ENCODE results near the gene VIPR2. TPM values are rescaled to one million over a fixed set of nuclear protein-coding genes. Genes with fewer than 3 reads are reported as not detected.

The VIPR2 gene
- total RNA-seq, 1 experiment from 2014 or later: not detected

- Histone ChIP-seq H3K27me3 (replicated peaks; ENCODE audit: insufficient read depth, low read depth, low read length, poor library complexity) (peaks cover 15% of the 10 kb centered on the region), H3K36me3 (ENCODE audit: insufficient read depth, low read length, poor library complexity, severe bottlenecking) (no peaks in the 10 kb centered on the region), H3K27ac (ENCODE audit: low read depth, low read length, poor library complexity, severe bottlenecking) (no peak overlapping the region), H3K9me3 (ENCODE audit: low read depth, low read length, poor library complexity, severe bottlenecking) (no peaks in the 10 kb centered on the region), H3K4me3 (ENCODE audit: low read depth, low read length, poor library complexity, severe bottlenecking) (no peak overlapping the region), H3K4me1 (ENCODE audit: insufficient read depth, low read length, poor library complexity, severe bottlenecking) (peaks cover 8% of the 10 kb centered on the region)
- ChIA-PET CTCF (no interaction called here), POLR2A (ENCODE audit: low non-redundant PET) (no interaction called here)
- DNase-seq (ENCODE audit: low spot score): no peak
- intact Hi-C loops (cut with micrococcal nuclease; ENCODE audit: unreplicated experiment): no loop called here
- BruUV-seq (replicated peaks): no TSS peak
- no peak for TF ChIP-seq EZH2 (IDR thresholded peaks at IDR 0.05; ENCODE audit: borderline replicate concordance, low read depth, low read length, poor library complexity, severe bottlenecking)
- no peak for TF ChIP-seq CTCF (conservative IDR thresholded peaks at IDR 0.05; ENCODE audit: low read depth, low read length)
Observed at GRCh38 chr7:159034988-159035387, 109.7 kb downstream of the VIPR2 start.

GRCh38 chr7:159034394-159034793 is 110.3 kb downstream of the VIPR2 start:
- CTCF ChIA-PET: no interaction called here
- DNase-seq (ENCODE audit: low spot score): no peak
- no peaks in the 10 kb centered on the region for H3K9me3 ChIP-seq (ENCODE audit: low read depth, low read length, poor library complexity, severe bottlenecking)
- peaks cover 8% of the 10 kb centered on the region for H3K4me1 ChIP-seq (ENCODE audit: insufficient read depth, low read length, poor library complexity, severe bottlenecking)
- TF ChIP-seq EZH2 (IDR thresholded peaks at IDR 0.05; ENCODE audit: borderline replicate concordance, low read depth, low read length, poor library complexity, severe bottlenecking) (no peak), CTCF (conservative IDR thresholded peaks at IDR 0.05; ENCODE audit: low read depth, low read length) (no peak)
- BruUV-seq (replicated peaks): no TSS peak
- no peak overlapping the region for H3K27ac ChIP-seq (ENCODE audit: low read depth, low read length, poor library complexity, severe bottlenecking)
- POLR2A ChIA-PET (ENCODE audit: low non-redundant PET): no interaction called here
- H3K36me3 ChIP-seq (ENCODE audit: insufficient read depth, low read length, poor library complexity, severe bottlenecking): no peaks in the 10 kb centered on the region
- intact Hi-C loops (cut with micrococcal nuclease; ENCODE audit: unreplicated experiment): no loop called here
- H3K4me3 ChIP-seq (ENCODE audit: low read depth, low read length, poor library complexity, severe bottlenecking): no peak overlapping the region
- H3K27me3 ChIP-seq (replicated peaks; ENCODE audit: insufficient read depth, low read depth, low read length, poor library complexity): peaks cover 19% of the 10 kb centered on the region

- Histone ChIP-seq H3K36me3 (ENCODE audit: insufficient read depth, low read length, poor library complexity, severe bottlenecking) (no peaks in the 10 kb centered on the region), H3K4me3 (ENCODE audit: low read depth, low read length, poor library complexity, severe bottlenecking) (no peak overlapping the region), H3K9me3 (ENCODE audit: low read depth, low read length, poor library complexity, severe bottlenecking) (no peaks in the 10 kb centered on the region), H3K4me1 (ENCODE audit: insufficient read depth, low read length, poor library complexity, severe bottlenecking) (peaks cover 7% of the 10 kb centered on the region), H3K27ac (ENCODE audit: low read depth, low read length, poor library complexity, severe bottlenecking) (no peak overlapping the region), H3K27me3 (replicated peaks; ENCODE audit: insufficient read depth, low read depth, low read length, poor library complexity) (peaks cover 20% of the 10 kb centered on the region)
- DNase-seq (ENCODE audit: low spot score): no peak
- ChIA-PET POLR2A (ENCODE audit: low non-redundant PET) (no interaction called here), CTCF (no interaction called here)
- TF ChIP-seq EZH2 (IDR thresholded peaks at IDR 0.05; ENCODE audit: borderline replicate concordance, low read depth, low read length, poor library complexity, severe bottlenecking) (no peak), CTCF (conservative IDR thresholded peaks at IDR 0.05; ENCODE audit: low read depth, low read length) (no peak)
- intact Hi-C loops (cut with micrococcal nuclease; ENCODE audit: unreplicated experiment): no loop called here
- no TSS peak for BruUV-seq (replicated peaks)
Observed at GRCh38 chr7:159033956-159034355, 110.7 kb downstream of the VIPR2 start.
